GM19023 (cell line): Measurements from ENCODE around the gene CD164L2.
"Not testable (repeated sequence)": the region's sequence is repeated elsewhere in the genome, so short reads cannot be mapped to it uniquely, and the experiment has no call there.

ENCODE experiments used
- ATAC-seq: cut with Tn5 transposase; IDR thresholded peaks from one replicate; pipeline ENCODE4 v1.9.1; 2021; ENCODE audit warnings: mild to moderate bottlenecking, moderate library complexity; ENCODE audit not compliant: unreplicated experiment

Gene CD164L2

DNA sequence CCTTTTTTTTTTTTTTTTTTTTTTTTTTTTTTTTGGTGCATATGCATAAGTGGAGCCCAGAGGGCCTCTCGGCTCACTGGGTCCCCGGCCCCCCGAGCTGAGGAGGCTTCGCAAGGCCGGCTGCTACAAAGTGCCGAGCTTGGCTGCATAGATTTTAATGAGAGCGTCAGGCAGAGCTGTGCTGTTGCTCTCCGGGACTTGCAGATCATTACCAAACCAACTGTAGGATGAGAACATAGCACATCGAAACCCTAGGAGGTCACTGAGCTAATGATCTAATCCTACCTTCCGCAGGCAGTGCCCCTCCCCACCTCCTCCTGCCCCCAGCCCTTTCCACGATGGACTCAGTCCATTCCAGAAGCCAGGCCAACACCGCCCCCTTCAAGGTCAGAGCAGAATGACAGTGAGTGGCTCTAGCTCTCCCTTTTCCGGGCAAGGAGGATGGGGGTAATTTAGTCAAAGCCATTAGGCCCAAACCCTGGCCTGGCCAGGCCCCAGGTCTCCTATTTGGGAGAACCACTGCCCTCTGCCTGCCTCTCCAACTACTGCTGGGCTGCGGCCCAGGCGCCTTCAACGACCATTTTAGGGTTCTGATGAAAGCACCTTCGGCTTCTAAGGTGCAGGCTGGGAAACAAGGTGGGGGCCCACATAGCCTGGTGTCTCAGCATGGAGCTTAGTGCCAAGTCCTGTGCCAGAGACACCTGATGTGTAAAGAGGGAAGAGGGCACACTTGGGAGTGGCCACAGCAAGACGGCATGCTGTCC lies 22.6 kb upstream of the CD164L2 start:
- not testable (repeated sequence) for ATAC-seq

DNA sequence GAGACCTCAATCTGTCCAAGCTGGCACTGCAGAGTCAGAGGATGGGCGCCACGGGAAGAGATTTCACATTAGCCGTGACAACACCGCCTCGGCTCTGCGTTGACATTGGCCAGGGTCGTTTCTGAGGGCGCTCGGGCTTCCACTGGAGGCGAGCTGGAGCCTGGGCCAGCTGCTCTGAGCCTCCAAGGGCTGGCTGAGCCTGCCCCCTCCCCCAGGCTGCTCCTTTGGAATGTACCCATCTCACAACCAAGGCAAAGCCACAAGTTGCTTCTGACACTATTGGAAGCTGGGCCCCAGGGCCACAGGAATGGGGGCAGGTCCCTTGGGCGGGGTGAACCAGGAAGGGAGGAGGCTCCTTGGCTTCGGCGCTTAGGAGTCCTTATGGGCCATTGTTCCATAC lies 21.9 kb upstream of the CD164L2 start:
- no peak for ATAC-seq

- no peak for ATAC-seq
These were observed 20.8 kb upstream of the CD164L2 start for GRCh38 chr1:27403931-27404330.

GRCh38 chr1:27403065-27403726 lies 20.1 kb upstream of the CD164L2 start:
- ATAC-seq, result no peak

DNA sequence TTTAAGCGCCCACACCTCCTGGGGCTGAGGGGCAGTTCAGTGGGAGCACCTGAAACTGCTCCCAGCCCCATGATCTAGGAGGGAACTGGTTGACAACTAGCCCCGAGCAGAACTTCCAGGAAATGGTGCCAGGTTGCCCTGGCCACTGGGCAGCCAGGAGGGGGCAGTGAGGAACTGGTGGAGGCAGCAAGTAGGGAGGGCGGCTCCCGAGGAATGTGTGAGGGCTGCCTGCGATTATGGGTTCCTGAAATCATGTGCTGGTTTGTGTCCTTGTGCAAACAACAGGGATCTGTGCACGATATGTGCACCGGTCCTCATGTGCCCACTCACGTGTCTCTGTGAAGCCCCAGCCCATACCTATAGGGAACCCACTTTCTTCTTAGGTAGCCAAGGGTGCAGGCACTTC lies 19.2 kb upstream of the CD164L2 start:
- no peak for ATAC-seq

DNA sequence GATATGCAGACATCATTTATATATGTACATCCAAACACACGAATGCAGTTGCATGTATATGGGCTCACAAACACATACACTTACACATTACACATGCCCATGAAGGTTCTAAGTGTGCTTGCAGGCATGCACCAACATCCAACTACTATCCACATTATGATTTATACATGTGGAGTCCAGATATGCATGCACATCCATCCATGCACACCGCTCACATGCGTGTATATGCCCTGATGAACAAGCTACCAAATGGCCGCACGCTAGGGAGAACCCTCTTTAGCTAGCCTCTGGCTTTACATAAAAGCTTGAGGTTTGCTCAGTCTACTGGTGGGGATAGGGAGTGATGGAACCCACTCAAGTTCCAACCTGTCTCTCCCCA lies 17.8 kb upstream of the CD164L2 start:
- ATAC-seq, result no peak

- no peak for ATAC-seq
These were observed 17.2 kb upstream of the CD164L2 start for GRCh38 chr1:27400082-27400962.

- no peak for ATAC-seq
These were observed 16.3 kb upstream of the CD164L2 start for GRCh38 chr1:27399251-27400025.

GRCh38 chr1:27398405-27399149 lies 15.4 kb upstream of the CD164L2 start:
- no peak for ATAC-seq

DNA sequence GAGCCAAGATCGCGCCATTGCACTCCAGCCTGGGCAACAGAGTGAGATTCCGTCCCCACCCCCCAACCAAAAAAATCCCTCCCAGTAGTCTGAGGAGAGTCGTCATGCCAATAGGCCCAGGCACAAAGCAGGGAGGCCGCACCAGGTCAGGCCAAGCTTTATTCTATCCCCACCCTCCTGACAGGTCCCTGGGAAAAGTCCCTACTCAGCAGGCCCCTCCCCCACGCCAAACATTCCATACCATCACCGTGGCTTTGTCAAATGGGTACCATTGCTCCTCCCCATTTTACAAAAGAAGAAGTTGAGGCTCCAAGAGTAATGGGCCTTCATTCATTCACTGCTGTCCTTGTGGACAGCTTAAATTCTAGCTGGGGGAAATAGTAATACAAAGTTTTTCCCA lies 14.6 kb upstream of the CD164L2 start:
- no peak for ATAC-seq

- ATAC-seq, result no peak
These were observed 14.0 kb upstream of the CD164L2 start for GRCh38 chr1:27397110-27397509.

GRCh38 chr1:27395441-27396195 lies 12.5 kb upstream of the CD164L2 start:
- ATAC-seq, result no peak

GRCh38 chr1:27394925-27395324 lies 11.8 kb upstream of the CD164L2 start:
- ATAC-seq, result no peak

DNA sequence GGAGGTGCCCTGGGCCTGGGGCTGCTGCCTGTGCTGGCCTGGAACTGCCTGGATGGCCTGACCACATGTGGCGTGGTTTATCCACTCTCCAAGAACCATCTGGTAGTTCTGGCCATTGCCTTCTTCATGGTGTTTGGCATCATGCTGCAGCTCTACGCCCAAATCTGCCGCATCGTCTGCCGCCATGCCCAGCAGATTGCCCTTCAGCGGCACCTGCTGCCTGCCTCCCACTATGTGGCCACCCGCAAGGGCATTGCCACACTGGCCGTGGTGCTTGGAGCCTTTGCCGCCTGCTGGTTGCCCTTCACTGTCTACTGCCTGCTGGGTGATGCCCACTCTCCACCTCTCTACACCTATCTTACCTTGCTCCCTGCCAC lies 11.1 kb upstream of the CD164L2 start:
- no peak for ATAC-seq

- ATAC-seq, result no peak
These were observed 10.6 kb upstream of the CD164L2 start for GRCh38 chr1:27393641-27394281.

GRCh38 chr1:27392778-27393635 lies 9.9 kb upstream of the CD164L2 start:
- ATAC-seq, result no peak

- peak; percentile 77 for ATAC-seq
These were observed 9.1 kb upstream of the CD164L2 start, which contains the start of gene GPR3 for GRCh38 chr1:27392096-27392777. TSS of gene GPR3 (plus strand) at chr1:27392622. CDS start at chr1:27393799, 1,177 bp downstream.
